Ishikawa (cell line): ENCODE measurements around the gene CXCR1.

Source experiments
- CEBPB ChIP-seq: IDR thresholded peaks from 2 replicates; pipeline ENCODE4 v1.6.1; 2012
- CREB1 ChIP-seq: IDR thresholded peaks from 2 replicates; pipeline ENCODE4 v1.6.1; 2012; ENCODE audit warnings: low read depth
- EGR1 ChIP-seq: IDR thresholded peaks from 2 replicates; pipeline ENCODE4 v1.6.1; 2012
- EP300 ChIP-seq: IDR thresholded peaks from 2 replicates; pipeline ENCODE4 v1.6.1; 2012; ENCODE audit warnings: borderline replicate concordance
- FOXM1 ChIP-seq: IDR thresholded peaks from 2 replicates; pipeline ENCODE4 v1.6.1; 2012; ENCODE audit warnings: low read depth, borderline replicate concordance
- NFIC ChIP-seq: IDR thresholded peaks from 2 replicates; pipeline ENCODE4 v1.6.1; 2012
- RAD21 ChIP-seq: IDR thresholded peaks from 2 replicates; pipeline ENCODE4 v1.6.1; 2012; ENCODE audit warnings: low read depth
- TAF1 ChIP-seq: IDR thresholded peaks from 2 replicates; pipeline ENCODE4 v1.6.1; 2012; ENCODE audit warnings: low read depth, mild to moderate bottlenecking
- TCF12 ChIP-seq: IDR thresholded peaks from 2 replicates; pipeline ENCODE4 v1.6.1; 2012; ENCODE audit warnings: low read depth
- TEAD4 ChIP-seq: IDR thresholded peaks from 2 replicates; pipeline ENCODE4 v1.6.1; 2012
- YY1 ChIP-seq: IDR thresholded peaks from 2 replicates; pipeline ENCODE4 v1.6.1; 2012; ENCODE audit warnings: low read depth
- ZBTB7A ChIP-seq: IDR thresholded peaks from 2 replicates; pipeline ENCODE4 v1.6.1; 2012; ENCODE audit warnings: low read depth
- TF ChIP-seq, protein P1 (sequence below): IDR thresholded peaks from 2 replicates; pipeline ENCODE4 v1.6.1; 2012
- TF ChIP-seq, protein P2 (sequence below): IDR thresholded peaks from 2 replicates; pipeline ENCODE4 v1.6.1; 2012
- TF ChIP-seq, protein P3 (sequence below): IDR thresholded peaks from 2 replicates; pipeline ENCODE4 v1.6.1; 2012; ENCODE audit warnings: low read depth, mild to moderate bottlenecking

CXCR1 gene

DNA sequence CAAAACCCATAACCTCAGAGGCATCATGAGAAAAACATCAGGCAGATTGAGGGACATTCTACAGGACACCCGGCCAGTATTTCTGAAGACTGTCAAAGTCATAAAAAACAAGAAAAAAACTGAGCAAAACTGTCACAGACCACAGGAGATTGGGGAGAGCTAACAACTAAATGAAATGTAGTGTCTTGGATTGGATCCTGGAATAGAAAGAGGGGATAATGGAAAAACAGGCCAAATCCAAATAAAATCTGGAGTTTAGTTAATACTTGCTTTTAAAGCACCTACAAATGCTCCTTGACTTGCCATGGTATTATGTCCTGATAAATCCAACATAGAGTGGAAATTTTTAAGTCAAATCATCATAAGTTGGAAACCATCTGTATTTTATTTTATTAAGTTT lies 17.6 kb upstream of the CXCR1 start:
- no peak for TF ChIP-seq YY1
- no peak for TF ChIP-seq ZBTB7A
- TF ChIP-seq, protein P1, sequence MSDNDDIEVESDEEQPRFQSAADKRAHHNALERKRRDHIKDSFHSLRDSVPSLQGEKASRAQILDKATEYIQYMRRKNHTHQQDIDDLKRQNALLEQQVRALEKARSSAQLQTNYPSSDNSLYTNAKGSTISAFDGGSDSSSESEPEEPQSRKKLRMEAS = no peak
- TF ChIP-seq TCF12 = no peak
- TF ChIP-seq FOXM1 = no peak
- no peak for TF ChIP-seq RAD21
- no peak for TF ChIP-seq CEBPB
- TF ChIP-seq, protein P2, sequence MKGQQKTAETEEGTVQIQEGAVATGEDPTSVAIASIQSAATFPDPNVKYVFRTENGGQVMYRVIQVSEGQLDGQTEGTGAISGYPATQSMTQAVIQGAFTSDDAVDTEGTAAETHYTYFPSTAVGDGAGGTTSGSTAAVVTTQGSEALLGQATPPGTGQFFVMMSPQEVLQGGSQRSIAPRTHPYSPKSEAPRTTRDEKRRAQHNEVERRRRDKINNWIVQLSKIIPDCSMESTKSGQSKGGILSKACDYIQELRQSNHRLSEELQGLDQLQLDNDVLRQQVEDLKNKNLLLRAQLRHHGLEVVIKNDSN = no peak
- TF ChIP-seq TEAD4 = no peak
- TF ChIP-seq NFIC = no peak
- TF ChIP-seq, protein P3, sequence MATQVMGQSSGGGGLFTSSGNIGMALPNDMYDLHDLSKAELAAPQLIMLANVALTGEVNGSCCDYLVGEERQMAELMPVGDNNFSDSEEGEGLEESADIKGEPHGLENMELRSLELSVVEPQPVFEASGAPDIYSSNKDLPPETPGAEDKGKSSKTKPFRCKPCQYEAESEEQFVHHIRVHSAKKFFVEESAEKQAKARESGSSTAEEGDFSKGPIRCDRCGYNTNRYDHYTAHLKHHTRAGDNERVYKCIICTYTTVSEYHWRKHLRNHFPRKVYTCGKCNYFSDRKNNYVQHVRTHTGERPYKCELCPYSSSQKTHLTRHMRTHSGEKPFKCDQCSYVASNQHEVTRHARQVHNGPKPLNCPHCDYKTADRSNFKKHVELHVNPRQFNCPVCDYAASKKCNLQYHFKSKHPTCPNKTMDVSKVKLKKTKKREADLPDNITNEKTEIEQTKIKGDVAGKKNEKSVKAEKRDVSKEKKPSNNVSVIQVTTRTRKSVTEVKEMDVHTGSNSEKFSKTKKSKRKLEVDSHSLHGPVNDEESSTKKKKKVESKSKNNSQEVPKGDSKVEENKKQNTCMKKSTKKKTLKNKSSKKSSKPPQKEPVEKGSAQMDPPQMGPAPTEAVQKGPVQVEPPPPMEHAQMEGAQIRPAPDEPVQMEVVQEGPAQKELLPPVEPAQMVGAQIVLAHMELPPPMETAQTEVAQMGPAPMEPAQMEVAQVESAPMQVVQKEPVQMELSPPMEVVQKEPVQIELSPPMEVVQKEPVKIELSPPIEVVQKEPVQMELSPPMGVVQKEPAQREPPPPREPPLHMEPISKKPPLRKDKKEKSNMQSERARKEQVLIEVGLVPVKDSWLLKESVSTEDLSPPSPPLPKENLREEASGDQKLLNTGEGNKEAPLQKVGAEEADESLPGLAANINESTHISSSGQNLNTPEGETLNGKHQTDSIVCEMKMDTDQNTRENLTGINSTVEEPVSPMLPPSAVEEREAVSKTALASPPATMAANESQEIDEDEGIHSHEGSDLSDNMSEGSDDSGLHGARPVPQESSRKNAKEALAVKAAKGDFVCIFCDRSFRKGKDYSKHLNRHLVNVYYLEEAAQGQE = no peak
- TF ChIP-seq TAF1 = no peak
- no peak for TF ChIP-seq EGR1
- no peak for TF ChIP-seq EP300
- no peak for TF ChIP-seq CREB1

DNA sequence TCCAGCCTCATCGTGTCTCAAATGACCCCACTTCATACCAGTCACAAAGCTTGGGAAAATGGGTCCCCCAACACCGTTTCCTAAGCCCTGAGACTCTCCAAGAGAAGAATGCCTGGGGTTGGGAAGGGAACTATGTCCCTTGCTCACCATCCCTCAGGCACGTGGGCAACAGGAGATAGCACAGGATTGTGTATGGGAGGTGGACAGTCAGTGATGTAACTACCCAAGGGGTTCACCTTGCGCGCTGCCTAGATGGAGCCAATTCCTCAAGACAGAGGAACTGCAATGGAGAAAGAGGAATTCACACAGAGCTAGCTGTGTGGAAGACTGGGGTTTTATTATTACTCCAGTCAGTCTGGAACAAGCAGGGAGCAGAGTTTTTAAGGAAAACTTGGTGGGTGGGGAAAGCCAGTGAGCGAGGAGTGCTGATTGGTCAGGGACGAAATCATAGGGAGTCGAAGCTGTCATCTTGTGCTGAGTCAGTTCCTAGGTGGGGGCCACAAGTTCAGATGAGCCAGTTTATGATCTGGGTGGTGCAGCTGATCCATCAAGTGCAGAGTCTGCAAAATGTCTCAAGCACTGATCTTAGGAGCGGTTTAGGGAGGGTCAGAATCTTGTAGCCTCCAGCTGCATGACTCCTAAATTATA lies 13.8 kb upstream of the CXCR1 start:
- TF ChIP-seq TAF1 (no peak), CEBPB (no peak), TCF12 (no peak), YY1 (no peak), CREB1 (no peak), FOXM1 (no peak), TEAD4 (no peak), EP300 (no peak), RAD21 (no peak), NFIC (no peak)
- TF ChIP-seq, protein P2 = no peak
- TF ChIP-seq, protein P1 = no peak

DNA sequence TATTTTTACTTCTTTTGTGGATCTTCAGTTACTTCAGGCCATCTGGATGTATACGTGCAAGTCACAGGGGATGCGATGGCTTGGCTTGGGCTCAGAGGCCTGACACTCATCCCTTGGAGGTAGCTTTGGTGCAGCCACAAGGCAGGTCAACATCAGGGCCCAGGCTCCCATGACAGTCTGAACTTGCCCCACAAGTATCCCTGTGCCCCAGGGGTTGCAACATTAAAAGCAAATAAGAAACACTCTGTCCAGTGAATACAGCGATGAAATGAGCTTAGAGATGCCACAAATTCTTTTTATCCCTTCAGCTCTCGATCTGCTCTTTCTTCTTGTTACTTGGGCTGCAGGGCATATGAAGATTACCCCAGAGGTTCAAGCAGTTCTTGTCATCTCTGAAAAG lies 13.0 kb upstream of the CXCR1 start:
- no peak for TF ChIP-seq FOXM1
- TF ChIP-seq, protein P2 = no peak
- no peak for TF ChIP-seq EP300
- TF ChIP-seq ZBTB7A = no peak
- TF ChIP-seq, protein P3 = no peak
- TF ChIP-seq TEAD4 = no peak
- no peak for TF ChIP-seq TAF1
- no peak for TF ChIP-seq YY1
- no peak for TF ChIP-seq CEBPB
- TF ChIP-seq CREB1 = no peak
- no peak for TF ChIP-seq TCF12
- no peak for TF ChIP-seq NFIC
- no peak for TF ChIP-seq EGR1

DNA sequence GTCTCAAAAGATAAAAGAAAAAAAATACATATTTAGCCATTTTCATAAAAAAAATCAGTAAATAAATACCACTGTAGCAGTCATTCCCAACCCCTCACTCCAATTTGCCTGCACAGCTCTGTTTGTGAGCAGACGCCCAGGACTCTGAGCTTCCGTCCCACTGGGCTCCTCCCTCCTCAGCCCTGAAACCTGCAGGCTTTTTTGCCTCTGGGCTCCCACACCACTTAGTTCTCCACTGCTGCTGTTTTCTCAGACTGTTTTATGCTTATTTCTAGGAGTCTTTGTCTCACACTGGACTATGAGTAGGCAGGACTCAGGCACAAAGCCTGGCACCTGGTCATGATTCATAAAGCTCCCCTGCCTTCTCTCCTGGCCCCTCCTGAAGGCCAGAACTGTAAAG lies 6.1 kb upstream of the CXCR1 start:
- TF ChIP-seq, protein P3 = no peak
- no peak for TF ChIP-seq FOXM1
